WTC11 (cell line): Measurements from ENCODE around the gene MFSD12. TPM values are rescaled to one million over a fixed set of nuclear protein-coding genes. Genes with fewer than 3 reads are reported as not detected.

Source experiments
- ATAC-seq: fragments of 200-7000 bp; cut with Tn5 transposase; 2 replicates; pipeline ENCODE4 v1.10.0; 2021; ENCODE audit warnings: mild to moderate bottlenecking, moderate library complexity
- CTCF ChIA-PET: fragments of 300-600 bp; sonication (Branson Sonifier 250); formaldehyde crosslinking; loops from one replicate; lab custom pipeline; 2021; ENCODE audit warnings: antibody characterized with exemption; lab: Charles Lee
- POLR2A ChIA-PET: fragments of 350-600 bp; sonication (Branson Sonifier 250); formaldehyde crosslinking; loops from one replicate; lab custom pipeline; 2021; ENCODE audit warnings: antibody characterized with exemption; lab: Charles Lee
- DNase-seq: peaks from one replicate; pipeline ENCODE4 v3.0.0; 2021; ENCODE audit warnings: low spot score
- H3K27ac Mint-ChIP-seq: 2 replicates; pipeline ENCODE4 v1.8.0; 2021; ENCODE audit warnings: mixed read lengths
- H3K27me3 Mint-ChIP-seq: 2 replicates; pipeline ENCODE4 v1.8.0; 2021; ENCODE audit warnings: low read depth, mild to moderate bottlenecking, moderate library complexity, mixed read lengths
- H3K36me3 Mint-ChIP-seq: 2 replicates; pipeline ENCODE4 v1.8.0; 2021; ENCODE audit warnings: mixed read lengths
- H3K4me1 Mint-ChIP-seq: 2 replicates; pipeline ENCODE4 v1.8.0; 2022; ENCODE audit warnings: mixed read lengths
- H3K4me3 Mint-ChIP-seq: 2 replicates; pipeline ENCODE4 v1.8.0; 2021; ENCODE audit warnings: mild to moderate bottlenecking, moderate library complexity, mixed read lengths
- H3K9me3 Mint-ChIP-seq: 2 replicates; pipeline ENCODE4 v1.8.0; 2021; ENCODE audit warnings: mixed read lengths
- ATF6 ChIP-seq: sonication (generic); formaldehyde crosslinking; IDR thresholded peaks from 2 replicates; pipeline ENCODE4 v1.8.1; 2023; ENCODE audit warnings: mild to moderate bottlenecking, missing genetic modification reagents
- ELF4 ChIP-seq: sonication (generic); formaldehyde crosslinking; IDR thresholded peaks from 2 replicates; pipeline ENCODE4 v1.8.1; 2022; ENCODE audit warnings: low read depth, mild to moderate bottlenecking, moderate library complexity, missing genetic modification reagents
- JAZF1 ChIP-seq: fragments of 250-450 bp; sonication (Bioruptor Pico); IDR thresholded peaks from 2 replicates; pipeline ENCODE4 v1.9.0; 2021; ENCODE audit warnings: moderate library complexity, mild to moderate bottlenecking, inconsistent platforms
- KAT7 ChIP-seq: sonication (generic); formaldehyde crosslinking; IDR thresholded peaks from 2 replicates; pipeline ENCODE4 v1.8.1; 2023; ENCODE audit warnings: missing genetic modification reagents, mild to moderate bottlenecking, borderline replicate concordance
- RORB ChIP-seq: fragments of 250-450 bp; sonication (Bioruptor Pico); IDR thresholded peaks from 2 replicates; pipeline ENCODE4 v1.9.0; 2021; ENCODE audit warnings: mild to moderate bottlenecking
- SMAD3 ChIP-seq: sonication (generic); formaldehyde crosslinking; IDR thresholded peaks from 2 replicates; pipeline ENCODE4 v1.8.0; 2022; ENCODE audit warnings: missing genetic modification reagents, mild to moderate bottlenecking, borderline replicate concordance
- ZNF138 ChIP-seq: sonication (generic); formaldehyde crosslinking; conservative IDR thresholded peaks from 2 replicates; pipeline ENCODE4 v1.8.1; 2022; ENCODE audit warnings: mild to moderate bottlenecking, moderate library complexity, missing genetic modification reagents
- ZNF219 ChIP-seq: sonication (generic); formaldehyde crosslinking; IDR thresholded peaks from 2 replicates; pipeline ENCODE4 v1.8.0; 2023; ENCODE audit warnings: missing genetic modification reagents, mild to moderate bottlenecking, borderline replicate concordance
- total RNA-seq: library from RNA; stranded (reverse); gene quantifications from 3 replicates; pipeline ENCODE4 v1.2.3, GENCODE V29; 2021
- TF ChIP-seq, protein P1 (sequence below): sonication (generic); formaldehyde crosslinking; IDR thresholded peaks from 2 replicates; pipeline ENCODE4 v1.8.1; 2023; ENCODE audit warnings: mild to moderate bottlenecking, missing genetic modification reagents, moderate library complexity
- TF ChIP-seq, protein P2 (sequence below): sonication (generic); formaldehyde crosslinking; conservative IDR thresholded peaks from 2 replicates; pipeline ENCODE4 v1.8.1; 2023; ENCODE audit warnings: mild to moderate bottlenecking, low read depth, missing genetic modification reagents, moderate library complexity
- TF ChIP-seq, protein P3 (sequence below): sonication (generic); formaldehyde crosslinking; IDR thresholded peaks from 2 replicates; pipeline ENCODE4 v1.8.1; 2023; ENCODE audit warnings: mild to moderate bottlenecking, missing genetic modification reagents, borderline replicate concordance

MFSD12 gene
- total RNA-seq, 1 experiment from 2014 or later = 59.9 TPM

DNA sequence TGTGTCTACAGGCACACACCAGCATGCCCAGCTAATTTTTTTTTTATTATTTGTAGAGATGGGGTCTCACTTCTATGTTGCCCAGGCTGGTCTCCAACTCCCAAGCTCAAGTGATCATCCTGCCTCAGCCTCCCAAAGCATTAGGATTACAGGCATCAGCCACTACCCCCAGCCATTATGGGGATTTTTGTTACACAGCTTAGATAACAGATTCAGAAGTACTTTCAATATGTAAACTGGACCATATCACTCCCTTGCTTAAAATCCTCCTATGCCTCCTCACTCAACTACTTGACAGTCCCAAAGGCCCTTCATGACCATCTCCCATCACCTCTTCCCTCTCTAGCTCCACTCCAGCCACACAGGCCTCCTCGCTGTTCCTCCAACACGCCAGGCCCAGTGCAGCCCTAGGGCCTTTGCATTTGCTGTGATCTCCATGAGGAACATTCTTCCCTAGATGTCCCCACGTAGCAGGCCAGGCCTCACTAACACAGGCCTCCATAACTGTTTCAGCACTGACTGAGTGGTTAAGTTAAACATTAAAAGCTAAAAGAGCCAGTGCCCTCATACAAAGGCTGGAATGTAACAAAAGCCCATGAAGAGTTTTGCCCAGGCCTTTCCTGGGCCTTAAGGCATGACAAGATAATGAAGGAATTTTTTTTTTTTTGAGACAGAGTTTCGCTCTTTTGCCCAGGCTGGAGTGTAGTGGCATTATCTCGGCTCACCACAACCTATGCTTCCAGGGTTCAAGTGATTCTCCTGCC is 59.4 kb downstream of the MFSD12 start (continued):
- TF ChIP-seq, protein P1, sequence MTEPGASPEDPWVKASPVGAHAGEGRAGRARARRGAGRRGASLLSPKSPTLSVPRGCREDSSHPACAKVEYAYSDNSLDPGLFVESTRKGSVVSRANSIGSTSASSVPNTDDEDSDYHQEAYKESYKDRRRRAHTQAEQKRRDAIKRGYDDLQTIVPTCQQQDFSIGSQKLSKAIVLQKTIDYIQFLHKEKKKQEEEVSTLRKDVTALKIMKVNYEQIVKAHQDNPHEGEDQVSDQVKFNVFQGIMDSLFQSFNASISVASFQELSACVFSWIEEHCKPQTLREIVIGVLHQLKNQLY (CRISPR knock-in tag) = no peak
- TF ChIP-seq, protein P2, sequence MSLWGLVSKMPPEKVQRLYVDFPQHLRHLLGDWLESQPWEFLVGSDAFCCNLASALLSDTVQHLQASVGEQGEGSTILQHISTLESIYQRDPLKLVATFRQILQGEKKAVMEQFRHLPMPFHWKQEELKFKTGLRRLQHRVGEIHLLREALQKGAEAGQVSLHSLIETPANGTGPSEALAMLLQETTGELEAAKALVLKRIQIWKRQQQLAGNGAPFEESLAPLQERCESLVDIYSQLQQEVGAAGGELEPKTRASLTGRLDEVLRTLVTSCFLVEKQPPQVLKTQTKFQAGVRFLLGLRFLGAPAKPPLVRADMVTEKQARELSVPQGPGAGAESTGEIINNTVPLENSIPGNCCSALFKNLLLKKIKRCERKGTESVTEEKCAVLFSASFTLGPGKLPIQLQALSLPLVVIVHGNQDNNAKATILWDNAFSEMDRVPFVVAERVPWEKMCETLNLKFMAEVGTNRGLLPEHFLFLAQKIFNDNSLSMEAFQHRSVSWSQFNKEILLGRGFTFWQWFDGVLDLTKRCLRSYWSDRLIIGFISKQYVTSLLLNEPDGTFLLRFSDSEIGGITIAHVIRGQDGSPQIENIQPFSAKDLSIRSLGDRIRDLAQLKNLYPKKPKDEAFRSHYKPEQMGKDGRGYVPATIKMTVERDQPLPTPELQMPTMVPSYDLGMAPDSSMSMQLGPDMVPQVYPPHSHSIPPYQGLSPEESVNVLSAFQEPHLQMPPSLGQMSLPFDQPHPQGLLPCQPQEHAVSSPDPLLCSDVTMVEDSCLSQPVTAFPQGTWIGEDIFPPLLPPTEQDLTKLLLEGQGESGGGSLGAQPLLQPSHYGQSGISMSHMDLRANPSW (CRISPR knock-in tag) = no peak
- no peak for TF ChIP-seq SMAD3 (CRISPR knock-in tag)
- TF ChIP-seq RORB (CRISPR knock-in tag) = no peak
- TF ChIP-seq, protein P3, sequence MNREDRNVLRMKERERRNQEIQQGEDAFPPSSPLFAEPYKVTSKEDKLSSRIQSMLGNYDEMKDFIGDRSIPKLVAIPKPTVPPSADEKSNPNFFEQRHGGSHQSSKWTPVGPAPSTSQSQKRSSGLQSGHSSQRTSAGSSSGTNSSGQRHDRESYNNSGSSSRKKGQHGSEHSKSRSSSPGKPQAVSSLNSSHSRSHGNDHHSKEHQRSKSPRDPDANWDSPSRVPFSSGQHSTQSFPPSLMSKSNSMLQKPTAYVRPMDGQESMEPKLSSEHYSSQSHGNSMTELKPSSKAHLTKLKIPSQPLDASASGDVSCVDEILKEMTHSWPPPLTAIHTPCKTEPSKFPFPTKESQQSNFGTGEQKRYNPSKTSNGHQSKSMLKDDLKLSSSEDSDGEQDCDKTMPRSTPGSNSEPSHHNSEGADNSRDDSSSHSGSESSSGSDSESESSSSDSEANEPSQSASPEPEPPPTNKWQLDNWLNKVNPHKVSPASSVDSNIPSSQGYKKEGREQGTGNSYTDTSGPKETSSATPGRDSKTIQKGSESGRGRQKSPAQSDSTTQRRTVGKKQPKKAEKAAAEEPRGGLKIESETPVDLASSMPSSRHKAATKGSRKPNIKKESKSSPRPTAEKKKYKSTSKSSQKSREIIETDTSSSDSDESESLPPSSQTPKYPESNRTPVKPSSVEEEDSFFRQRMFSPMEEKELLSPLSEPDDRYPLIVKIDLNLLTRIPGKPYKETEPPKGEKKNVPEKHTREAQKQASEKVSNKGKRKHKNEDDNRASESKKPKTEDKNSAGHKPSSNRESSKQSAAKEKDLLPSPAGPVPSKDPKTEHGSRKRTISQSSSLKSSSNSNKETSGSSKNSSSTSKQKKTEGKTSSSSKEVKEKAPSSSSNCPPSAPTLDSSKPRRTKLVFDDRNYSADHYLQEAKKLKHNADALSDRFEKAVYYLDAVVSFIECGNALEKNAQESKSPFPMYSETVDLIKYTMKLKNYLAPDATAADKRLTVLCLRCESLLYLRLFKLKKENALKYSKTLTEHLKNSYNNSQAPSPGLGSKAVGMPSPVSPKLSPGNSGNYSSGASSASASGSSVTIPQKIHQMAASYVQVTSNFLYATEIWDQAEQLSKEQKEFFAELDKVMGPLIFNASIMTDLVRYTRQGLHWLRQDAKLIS = no peak
- no peak for TF ChIP-seq JAZF1 (CRISPR knock-in tag)
- no peak for TF ChIP-seq ATF6 (CRISPR knock-in tag)
- no peak for TF ChIP-seq ELF4 (CRISPR knock-in tag)
- no peak for TF ChIP-seq ZNF138 (CRISPR knock-in tag)
- no peak for TF ChIP-seq ZNF219 (CRISPR knock-in tag)

DNA sequence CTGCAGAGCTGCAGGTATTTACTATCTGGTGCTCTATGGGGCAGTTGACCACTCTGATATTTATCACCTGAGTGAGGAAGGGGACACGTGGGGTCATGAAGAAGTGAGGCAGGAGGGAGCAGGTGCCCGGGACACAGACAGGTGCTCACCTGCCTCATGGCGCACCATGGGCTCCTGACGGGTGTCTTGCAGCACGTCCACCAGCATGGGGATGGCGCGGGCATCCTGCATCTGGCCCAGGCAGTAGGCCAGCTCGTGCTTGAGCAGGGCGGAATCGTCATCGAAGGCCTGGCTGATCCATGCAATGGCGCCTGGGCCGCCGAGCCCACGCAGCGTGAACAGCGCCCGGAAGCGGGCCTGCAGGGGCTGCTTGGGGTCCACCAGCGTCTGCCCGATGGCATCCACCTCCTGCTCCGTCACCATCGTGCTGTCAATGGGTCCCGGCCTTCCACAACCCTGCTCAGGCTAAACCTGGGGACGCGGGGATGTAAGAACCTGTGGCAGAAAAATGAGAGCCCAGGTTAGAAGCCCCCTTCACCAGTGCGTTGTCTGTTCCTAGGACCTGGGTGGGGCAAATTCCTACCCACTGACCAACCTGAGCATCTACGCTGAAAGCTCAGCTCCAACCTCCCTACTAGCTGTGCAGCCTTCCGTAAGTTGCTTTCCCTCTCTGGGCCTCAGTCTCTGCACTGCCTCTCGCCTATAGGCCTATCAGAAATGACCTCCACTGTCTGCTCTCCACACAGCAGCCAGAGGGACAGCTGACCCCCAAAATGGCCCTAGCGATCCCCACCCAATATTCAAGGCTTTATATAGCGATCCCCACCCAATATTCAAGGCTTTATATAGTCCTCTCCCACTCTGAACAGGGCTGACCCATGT is 60.8 kb downstream of the MFSD12 start:
- H3K27me3 Mint-ChIP-seq = no peaks in the 10 kb centered on the region
- DNase-seq = no peak
- peaks cover 9% of the 10 kb centered on the region for H3K4me1 Mint-ChIP-seq
- H3K9me3 Mint-ChIP-seq = no peaks in the 10 kb centered on the region
- ATAC-seq = no peak
- peaks cover 31% of the 10 kb centered on the region for H3K36me3 Mint-ChIP-seq
- CTCF ChIA-PET = no interaction called here
- POLR2A ChIA-PET = no interaction called here
- H3K27ac Mint-ChIP-seq = no peak overlapping the region
- TF ChIP-seq KAT7 (no peak), ZNF219 (CRISPR knock-in tag) (no peak)
- H3K4me3 Mint-ChIP-seq = no peak overlapping the region
